Activated CD8-positive, alpha-beta T cell treated with anti-CD3 and anti-CD28 coated beads, Interleukin-2, amount 10 ng/mL, durations not matched to agents 7 days and 5 days (primary cell): ENCODE measurements around the gene NME9. TPM values are rescaled to one million over a fixed set of nuclear protein-coding genes. Genes with fewer than 3 reads are reported as not detected.

Experiments
- ATAC-seq: fragments of 150-1000 bp; cut with Tn5 transposase; one replicate; pipeline ENCODE4 v1.10.0; 2021; ENCODE audit warnings: moderate library complexity
- CTCF ChIA-PET: fragments of 350-600 bp; sonication (Branson Sonifier 250); formaldehyde crosslinking; loops from one replicate; lab custom pipeline; 2021; ENCODE audit warnings: antibody characterized with exemption; lab: Charles Lee
- POLR2A ChIA-PET: fragments of 350-600 bp; sonication (Branson Sonifier 250); formaldehyde crosslinking; loops from one replicate; lab custom pipeline; 2021; ENCODE audit warnings: antibody characterized with exemption; lab: Charles Lee
- DNase-seq: peaks from one replicate; pipeline ENCODE4 v3.0.0-alpha.2; 2020
- H3K27ac Mint-ChIP-seq: one replicate; pipeline ENCODE4 v1.8.0; 2021; ENCODE audit warnings: mild to moderate bottlenecking, mixed read lengths
- H3K27me3 Mint-ChIP-seq: one replicate; pipeline ENCODE4 v1.8.0; 2021; ENCODE audit warnings: low read depth, mixed read lengths
- H3K36me3 Mint-ChIP-seq: one replicate; pipeline ENCODE4 v1.8.0; 2021; ENCODE audit warnings: low read depth, mixed read lengths
- H3K4me1 Mint-ChIP-seq: one replicate; pipeline ENCODE4 v1.8.0; 2021; ENCODE audit warnings: low read depth, mixed read lengths
- H3K4me3 Mint-ChIP-seq: one replicate; pipeline ENCODE4 v1.8.0; 2021; ENCODE audit warnings: mild to moderate bottlenecking, mixed read lengths
- H3K9me3 Mint-ChIP-seq: one replicate; pipeline ENCODE4 v1.8.0; 2022; ENCODE audit warnings: mixed read lengths; ENCODE audit not compliant: insufficient read depth
- total RNA-seq, 2 experiments: library from RNA; stranded (reverse); gene quantifications; one replicate each; pipeline ENCODE4 v1.2.3, GENCODE V29; 2021

The NME9 gene
- total RNA-seq, 2 experiments from 2014 or later, result not detected

DNA sequence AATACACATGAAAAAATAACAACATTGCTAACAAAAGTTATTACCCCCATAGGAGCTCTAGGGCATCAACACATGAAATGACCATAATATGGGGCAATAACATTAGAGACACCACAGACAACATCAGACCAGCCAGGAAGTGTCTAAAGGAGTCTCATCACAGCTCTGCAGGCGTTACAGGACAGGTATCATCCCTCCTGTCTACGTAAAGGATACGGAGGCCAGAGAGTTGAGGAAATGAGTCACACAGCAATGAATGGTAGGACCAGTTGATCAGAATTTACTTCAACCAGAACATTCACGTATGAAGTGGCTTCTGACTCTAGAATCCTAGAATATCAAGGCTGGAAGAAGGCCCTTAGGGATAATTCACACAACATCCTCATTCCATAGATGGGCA lies 1.8 kb downstream of the NME9 start:
- CTCF ChIA-PET, result interaction anchor here (0.6 to 1.7 kb wide), 8 partner anchors 10 to 153 kb away, joined by 3 to 8 read pairs (median 3); partner anchors contain the start of gene DBR1
- H3K4me1 Mint-ChIP-seq, result peaks cover 29% of the 10 kb centered on the region
- no peak overlapping the region for H3K4me3 Mint-ChIP-seq
- H3K27me3 Mint-ChIP-seq, result no peaks in the 10 kb centered on the region
- POLR2A ChIA-PET, result interaction anchor here (1.0 kb wide), 1 partner anchor 106 kb away, joined by 4 read pairs; no protein-coding TSS in a partner anchor
- no peak overlapping the region for H3K27ac Mint-ChIP-seq
- no peaks in the 10 kb centered on the region for H3K9me3 Mint-ChIP-seq
- ATAC-seq (no peak), DNase-seq (no peak)
- H3K36me3 Mint-ChIP-seq, result no peaks in the 10 kb centered on the region

GRCh38 chr3:138326866-138327595 lies 2.6 kb downstream of the NME9 start:
- CTCF ChIA-PET, result no interaction called here

DNA sequence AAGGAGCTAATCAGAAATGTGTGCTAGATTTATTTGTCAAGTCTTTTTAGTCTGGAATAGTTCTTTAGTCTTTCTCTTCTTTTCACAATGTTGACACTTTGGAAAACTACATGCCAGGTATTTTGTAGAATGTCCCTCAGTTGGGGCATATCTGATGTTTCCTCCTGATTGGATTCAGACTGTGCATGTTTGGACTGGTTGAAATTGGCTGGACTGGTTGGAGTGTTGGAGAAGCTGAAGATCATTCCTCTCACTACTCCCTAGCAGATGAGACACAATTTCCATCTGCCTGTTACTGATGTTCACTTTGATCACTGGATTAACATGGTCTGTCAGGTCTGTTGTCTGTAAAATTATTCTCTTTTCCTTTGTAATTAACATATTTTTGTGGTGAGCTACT lies 3.7 kb downstream of the NME9 start:
- Mint-ChIP-seq H3K27ac (no peak overlapping the region), H3K4me1 (peaks cover 36% of the 10 kb centered on the region)
- CTCF ChIA-PET, result no interaction called here

More at GRCh38 chr3:138326866-138327595, 2.6 kb downstream of the NME9 start:
- no peak overlapping the region for H3K27ac Mint-ChIP-seq
- H3K9me3 Mint-ChIP-seq, result no peaks in the 10 kb centered on the region
- POLR2A ChIA-PET, result no interaction called here
- no peak for ATAC-seq
- H3K4me3 Mint-ChIP-seq, result no peak overlapping the region
- H3K27me3 Mint-ChIP-seq, result no peaks in the 10 kb centered on the region
- H3K4me1 Mint-ChIP-seq, result peaks cover 32% of the 10 kb centered on the region
- H3K36me3 Mint-ChIP-seq, result no peaks in the 10 kb centered on the region
- no peak for DNase-seq

DNA sequence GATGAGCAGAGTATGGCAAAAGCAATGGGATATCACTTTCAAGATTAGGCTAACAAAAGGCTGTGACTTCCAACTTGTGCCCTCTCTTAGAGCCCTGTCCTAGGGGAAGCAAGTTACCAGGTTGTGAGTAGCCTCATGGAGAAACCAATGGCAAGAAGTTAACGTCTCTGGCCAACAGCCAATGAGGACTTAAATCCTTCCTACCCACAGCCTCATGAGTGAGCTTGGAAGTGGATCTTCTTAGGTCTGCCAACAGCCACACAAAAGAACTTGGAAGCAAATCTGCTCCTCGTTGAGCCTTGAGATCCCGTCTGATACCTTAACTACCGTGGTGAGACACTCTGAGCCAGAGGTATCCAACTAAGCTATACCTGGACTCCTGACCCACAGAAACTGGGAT lies 5.7 kb downstream of the NME9 start:
- Mint-ChIP-seq H3K9me3 (no peaks in the 10 kb centered on the region), H3K36me3 (no peaks in the 10 kb centered on the region), H3K27ac (no peak overlapping the region), H3K4me1 (peaks cover 24% of the 10 kb centered on the region), H3K4me3 (no peak overlapping the region), H3K27me3 (no peaks in the 10 kb centered on the region)
- CTCF ChIA-PET, result no interaction called here
- DNase-seq, result no peak
- POLR2A ChIA-PET, result no interaction called here
- ATAC-seq, result no peak

More for the DNA sequence above, 3.7 kb downstream of the NME9 start:
- no peaks in the 10 kb centered on the region for H3K27me3 Mint-ChIP-seq
- no peak overlapping the region for H3K4me3 Mint-ChIP-seq
- POLR2A ChIA-PET, result no interaction called here
- no peaks in the 10 kb centered on the region for H3K9me3 Mint-ChIP-seq
- ATAC-seq (no peak), DNase-seq (no peak)
- no peaks in the 10 kb centered on the region for H3K36me3 Mint-ChIP-seq

- CTCF ChIA-PET, result interaction anchor here (1.1 kb wide), 1 partner anchor 11 kb away, joined by 4 read pairs; no protein-coding TSS in a partner anchor
- DNase-seq (no peak), ATAC-seq (no peak)
- Mint-ChIP-seq H3K4me3 (no peak overlapping the region), H3K4me1 (peaks cover 7% of the 10 kb centered on the region), H3K27ac (no peak overlapping the region), H3K27me3 (peaks cover 6% of the 10 kb centered on the region), H3K9me3 (no peaks in the 10 kb centered on the region), H3K36me3 (no peaks in the 10 kb centered on the region)
- POLR2A ChIA-PET, result no interaction called here
Observed at GRCh38 chr3:138317687-138318086, 12.0 kb downstream of the NME9 start.

DNA sequence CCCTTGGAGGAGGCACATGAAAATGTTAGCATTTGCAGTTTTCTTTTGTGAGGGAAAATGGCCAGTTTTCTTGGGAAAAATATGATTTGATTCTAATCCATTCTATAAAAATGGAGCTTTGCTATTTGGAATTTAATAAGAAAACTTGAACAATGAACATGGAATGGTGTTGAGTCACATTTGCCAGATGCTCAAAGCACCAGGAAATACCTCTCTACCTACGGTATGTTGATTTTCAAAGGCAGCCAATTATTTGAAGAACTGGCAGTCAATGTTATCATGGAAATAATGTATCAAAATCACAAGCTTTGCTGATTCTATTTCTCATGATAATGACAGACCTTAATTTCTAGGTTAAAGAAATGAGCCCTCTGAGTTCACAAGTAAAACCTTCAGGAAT lies 14.9 kb downstream of the NME9 start:
- ATAC-seq, result no peak
- H3K36me3 Mint-ChIP-seq, result peaks cover 2% of the 10 kb centered on the region
- CTCF ChIA-PET, result interaction anchor here (1.0 to 1.4 kb wide), 2 partner anchors 14 to 102 kb away, joined by 3 to 6 read pairs; no protein-coding TSS in a partner anchor
- H3K4me1 Mint-ChIP-seq, result no peaks in the 10 kb centered on the region
- no peak overlapping the region for H3K4me3 Mint-ChIP-seq
- no peak for DNase-seq
- no peak overlapping the region for H3K27ac Mint-ChIP-seq
- peaks cover 30% of the 10 kb centered on the region for H3K27me3 Mint-ChIP-seq
- peaks cover 5% of the 10 kb centered on the region for H3K9me3 Mint-ChIP-seq
- POLR2A ChIA-PET, result no interaction called here

- Mint-ChIP-seq H3K9me3 (peaks cover 19% of the 10 kb centered on the region), H3K4me1 (no peaks in the 10 kb centered on the region), H3K27ac (no peak overlapping the region), H3K36me3 (peaks cover 5% of the 10 kb centered on the region), H3K27me3 (peaks cover 30% of the 10 kb centered on the region), H3K4me3 (no peak overlapping the region)
- DNase-seq, result no peak
- no peak for ATAC-seq
- ChIA-PET CTCF (no interaction called here), POLR2A (no interaction called here)
Observed at GRCh38 chr3:138310494-138310893, 19.2 kb downstream of the NME9 start.

- DNase-seq, result no peak
- CTCF ChIA-PET, result interaction anchor here (0.9 kb wide), 1 partner anchor 22 kb away, joined by 3 read pairs; no protein-coding TSS in a partner anchor
- Mint-ChIP-seq H3K4me1 (no peaks in the 10 kb centered on the region), H3K9me3 (peaks cover 19% of the 10 kb centered on the region), H3K4me3 (no peak overlapping the region), H3K27me3 (peaks cover 26% of the 10 kb centered on the region), H3K27ac (no peak overlapping the region), H3K36me3 (peaks cover 5% of the 10 kb centered on the region)
- POLR2A ChIA-PET, result no interaction called here
- no peak for ATAC-seq
Observed at GRCh38 chr3:138308783-138309182, 20.9 kb downstream of the NME9 start.

- ATAC-seq, result no peak
Observed at GRCh38 chr3:138307899-138308298, 21.8 kb downstream of the NME9 start.

DNA sequence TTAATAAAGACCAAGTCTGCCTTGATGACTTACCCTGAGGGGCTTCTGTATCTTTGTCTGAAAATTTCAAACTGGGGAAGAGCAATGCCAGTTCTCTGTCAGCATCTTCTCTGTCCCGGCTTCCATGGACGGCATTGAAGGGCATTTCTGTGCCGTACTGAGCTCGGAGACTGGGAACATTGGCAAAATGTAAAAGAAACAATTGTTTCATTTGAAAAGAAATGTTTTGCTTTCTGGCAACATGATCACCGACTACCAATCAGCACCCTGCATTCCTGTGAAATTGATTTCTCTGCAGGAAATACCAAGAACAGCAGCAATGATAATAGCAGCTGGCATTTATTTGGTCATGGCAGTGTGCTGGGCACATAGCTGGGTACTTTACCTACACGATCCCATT lies 26.2 kb downstream of the NME9 start:
- Mint-ChIP-seq H3K9me3 (peaks cover 12% of the 10 kb centered on the region), H3K4me3 (no peak overlapping the region), H3K27ac (no peak overlapping the region), H3K36me3 (peaks cover 9% of the 10 kb centered on the region), H3K4me1 (no peaks in the 10 kb centered on the region), H3K27me3 (no peaks in the 10 kb centered on the region)
- CTCF ChIA-PET, result interaction anchor here (1.0 kb wide), 1 partner anchor 9 kb away, joined by 3 read pairs; no protein-coding TSS in a partner anchor
- DNase-seq (no peak), ATAC-seq (no peak)
- POLR2A ChIA-PET, result interaction anchor here (0.6 to 0.8 kb wide), 2 partner anchors 116 to 156 kb away, joined by 3 to 4 read pairs; partner anchors contain the start of gene ARMC8

More at GRCh38 chr3:138307899-138308298, 21.8 kb downstream of the NME9 start:
- ChIA-PET POLR2A (no interaction called here), CTCF (no interaction called here)
- Mint-ChIP-seq H3K4me1 (no peaks in the 10 kb centered on the region), H3K36me3 (peaks cover 5% of the 10 kb centered on the region), H3K4me3 (no peak overlapping the region), H3K9me3 (peaks cover 19% of the 10 kb centered on the region), H3K27me3 (peaks cover 24% of the 10 kb centered on the region), H3K27ac (no peak overlapping the region)
- DNase-seq, result no peak

- Mint-ChIP-seq H3K4me3 (no peak overlapping the region), H3K27ac (no peak overlapping the region), H3K4me1 (peaks cover 12% of the 10 kb centered on the region), H3K36me3 (peaks cover 27% of the 10 kb centered on the region), H3K27me3 (no peaks in the 10 kb centered on the region), H3K9me3 (no peaks in the 10 kb centered on the region)
- no peak for DNase-seq
- ChIA-PET CTCF (interaction anchor here (1.2 kb wide), 1 partner anchor 28 kb away, joined by 3 read pairs; no protein-coding TSS in a partner anchor), POLR2A (no interaction called here)
- ATAC-seq, result no peak
Observed at GRCh38 chr3:138300647-138301046, 29.0 kb downstream of the NME9 start.

GRCh38 chr3:138297876-138298275 lies 31.8 kb downstream of the NME9 start:
- Mint-ChIP-seq H3K4me1 (peaks cover 12% of the 10 kb centered on the region), H3K27me3 (no peaks in the 10 kb centered on the region), H3K9me3 (no peaks in the 10 kb centered on the region), H3K36me3 (peaks cover 45% of the 10 kb centered on the region), H3K27ac (no peak overlapping the region), H3K4me3 (no peak overlapping the region)
- no peak for DNase-seq
- no peak for ATAC-seq
- ChIA-PET POLR2A (interaction anchor here (1.4 kb wide), 1 partner anchor 110 kb away, joined by 3 read pairs; no protein-coding TSS in a partner anchor), CTCF (interaction anchor here (2.0 kb wide), 1 partner anchor 31 kb away, joined by 8 read pairs; no protein-coding TSS in a partner anchor)
